Smooth muscle cell (in vitro differentiated cells): ENCODE results near the gene PRORP. TPM values are rescaled to one million over a fixed set of nuclear protein-coding genes. Genes with fewer than 3 reads are reported as not detected.

Experiments
- DNase-seq: peaks from one replicate; lab custom pipeline; 2025; ENCODE audit not compliant: unreplicated experiment; lab: John Stamatoyannopoulos, UW
- H2AFZ ChIP-seq: fragments of 200-600 bp; sonication (generic); 2 replicates; pipeline ENCODE4 v1.6.0; 2016; ENCODE audit warnings: antibody characterized with exemption, low read depth, mild to moderate bottlenecking
- H3F3A ChIP-seq: fragments of 200-600 bp; sonication (generic); 2 replicates; pipeline ENCODE4 v1.6.0; 2017; ENCODE audit warnings: antibody characterized with exemption, low read depth
- H3K27ac ChIP-seq: fragments of 200-600 bp; sonication (generic); 2 replicates; pipeline ENCODE4 v1.5.1; 2016; ENCODE audit warnings: low read depth, mild to moderate bottlenecking
- H3K27me3 ChIP-seq: fragments of 200-600 bp; sonication (generic); 2 replicates; pipeline ENCODE4 v1.6.1; 2016; ENCODE audit warnings: low read depth, mild to moderate bottlenecking
- H3K36me3 ChIP-seq: fragments of 200-600 bp; sonication (generic); 2 replicates; pipeline ENCODE4 v1.5.1; 2016; ENCODE audit warnings: low read depth
- H3K4me1 ChIP-seq: fragments of 200-600 bp; sonication (generic); 2 replicates; pipeline ENCODE4 v1.5.1; 2016; ENCODE audit warnings: low read depth
- H3K4me2 ChIP-seq: fragments of 200-600 bp; sonication (generic); 2 replicates; pipeline ENCODE4 v1.6.0; 2016; ENCODE audit warnings: mild to moderate bottlenecking
- H3K4me3 ChIP-seq: fragments of 200-600 bp; sonication (generic); 2 replicates; pipeline ENCODE4 v1.5.1; 2016; ENCODE audit warnings: mild to moderate bottlenecking
- H3K79me2 ChIP-seq: fragments of 200-600 bp; sonication (generic); 2 replicates; pipeline ENCODE4 v1.6.0; 2016; ENCODE audit warnings: low read depth, mild to moderate bottlenecking
- H3K9ac ChIP-seq: fragments of 200-600 bp; sonication (generic); 2 replicates; pipeline ENCODE4 v1.6.0; 2016; ENCODE audit warnings: low read depth
- H3K9me3 ChIP-seq: fragments of 200-600 bp; sonication (generic); replicated peaks from 2 replicates; pipeline ENCODE4 v1.5.1; 2016; ENCODE audit warnings: low read depth
- H4K20me1 ChIP-seq: fragments of 200-600 bp; sonication (generic); 2 replicates; pipeline ENCODE4 v1.6.0; 2016; ENCODE audit warnings: low read depth
- WGBS: methylation state at CpG from one replicate; pipeline ENCODE4 v1.1.7; 2016; ENCODE audit warnings: low lambda C conversion rate; 5-methylcytosine and 5-hydroxymethylcytosine counted together
- polyA plus RNA-seq: library from polyadenylated mRNA; unstranded; fragments of >200 nt; fragmentation: Nextera tagmentation; extraction: Ambion mirVana; gene quantifications from 2 replicates; pipeline ENCODE4 v1.2.1, GENCODE V29; 2016
- total RNA-seq: library from RNA; depleted of rRNA; stranded (reverse); fragments of >200 nt; gene quantifications from 2 replicates; pipeline ENCODE4 v1.2.3, GENCODE V29; 2014
- TF ChIP-seq, protein P1 (sequence below): fragments of 200-600 bp; sonication (generic); IDR thresholded peaks from 2 replicates; pipeline ENCODE4 v1.5.1; 2017; ENCODE audit warnings: borderline replicate concordance, mild to moderate bottlenecking, antibody characterized with exemption; ENCODE audit not compliant: insufficient read depth, poor library complexity, severe bottlenecking

PRORP gene
- total and polyA plus RNA-seq, 2 experiments from 2014 or later: 17.6 to 29.1 TPM

DNA sequence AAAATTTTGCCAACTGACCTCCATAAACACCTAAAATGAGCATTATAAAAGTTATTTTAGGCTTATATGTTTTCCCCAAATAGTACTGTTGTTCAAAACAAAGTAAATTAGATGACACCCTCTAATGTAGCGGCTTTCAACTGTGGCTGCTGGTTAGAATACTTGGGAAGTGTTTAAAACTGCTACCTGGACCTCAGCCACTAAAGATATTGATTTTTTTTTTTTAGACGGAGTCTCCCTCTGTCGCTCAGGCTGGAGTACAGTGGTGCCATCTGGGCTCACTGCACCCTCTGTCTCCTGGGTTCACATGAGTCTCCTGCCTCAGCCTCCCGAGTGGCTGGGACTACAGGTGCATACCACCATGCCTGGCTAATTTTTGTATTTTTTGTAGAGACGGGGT lies 16.2 kb downstream of the PRORP start:
- no peak overlapping the region for H3K4me3 ChIP-seq
- no peak overlapping the region for H3K4me2 ChIP-seq
- no peaks in the 10 kb centered on the region for H3K9me3 ChIP-seq
- no peaks in the 10 kb centered on the region for H3K27me3 ChIP-seq
- peaks cover under 1% of the 10 kb centered on the region for H3K79me2 ChIP-seq
- no peaks in the 10 kb centered on the region for H3K36me3 ChIP-seq
- WGBS: no CpG with 5 or more reads among the region's 5 CpGs
- no peak overlapping the region for H3K27ac ChIP-seq
- no peak overlapping the region for H2AFZ ChIP-seq
- H3F3A ChIP-seq: no peaks in the 10 kb centered on the region
- TF ChIP-seq, protein P1, sequence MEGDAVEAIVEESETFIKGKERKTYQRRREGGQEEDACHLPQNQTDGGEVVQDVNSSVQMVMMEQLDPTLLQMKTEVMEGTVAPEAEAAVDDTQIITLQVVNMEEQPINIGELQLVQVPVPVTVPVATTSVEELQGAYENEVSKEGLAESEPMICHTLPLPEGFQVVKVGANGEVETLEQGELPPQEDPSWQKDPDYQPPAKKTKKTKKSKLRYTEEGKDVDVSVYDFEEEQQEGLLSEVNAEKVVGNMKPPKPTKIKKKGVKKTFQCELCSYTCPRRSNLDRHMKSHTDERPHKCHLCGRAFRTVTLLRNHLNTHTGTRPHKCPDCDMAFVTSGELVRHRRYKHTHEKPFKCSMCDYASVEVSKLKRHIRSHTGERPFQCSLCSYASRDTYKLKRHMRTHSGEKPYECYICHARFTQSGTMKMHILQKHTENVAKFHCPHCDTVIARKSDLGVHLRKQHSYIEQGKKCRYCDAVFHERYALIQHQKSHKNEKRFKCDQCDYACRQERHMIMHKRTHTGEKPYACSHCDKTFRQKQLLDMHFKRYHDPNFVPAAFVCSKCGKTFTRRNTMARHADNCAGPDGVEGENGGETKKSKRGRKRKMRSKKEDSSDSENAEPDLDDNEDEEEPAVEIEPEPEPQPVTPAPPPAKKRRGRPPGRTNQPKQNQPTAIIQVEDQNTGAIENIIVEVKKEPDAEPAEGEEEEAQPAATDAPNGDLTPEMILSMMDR: no peak
- DNase-seq: no peak
- H4K20me1 ChIP-seq: no peaks in the 10 kb centered on the region
- H3K4me1 ChIP-seq: no peaks in the 10 kb centered on the region
- no peak overlapping the region for H3K9ac ChIP-seq

GRCh38 chr14:35140718-35141581 lies 18.6 kb downstream of the PRORP start:
- TF ChIP-seq, protein P1: no peak
- no peaks in the 10 kb centered on the region for H3K4me1 ChIP-seq
- no peaks in the 10 kb centered on the region for H3K27me3 ChIP-seq
- H3K4me2 ChIP-seq: no peak overlapping the region
- no peak overlapping the region for H2AFZ ChIP-seq
- no peaks in the 10 kb centered on the region for H3K9me3 ChIP-seq
- DNase-seq: no peak
- H3K4me3 ChIP-seq: no peak overlapping the region
- no CpG with 5 or more reads among the region's 2 CpGs for WGBS
- no peaks in the 10 kb centered on the region for H3F3A ChIP-seq
- H3K27ac ChIP-seq: no peak overlapping the region
- H3K79me2 ChIP-seq: no peaks in the 10 kb centered on the region
- no peaks in the 10 kb centered on the region for H3K36me3 ChIP-seq
- H3K9ac ChIP-seq: no peak overlapping the region
- no peaks in the 10 kb centered on the region for H4K20me1 ChIP-seq

GRCh38 chr14:35144029-35144428 lies 21.7 kb downstream of the PRORP start:
- Histone ChIP-seq H3K9me3 (no peaks in the 10 kb centered on the region), H2AFZ (no peak overlapping the region), H3K36me3 (no peaks in the 10 kb centered on the region), H3K27me3 (no peaks in the 10 kb centered on the region), H3K4me3 (no peak overlapping the region), H3K4me2 (no peak overlapping the region), H3K4me1 (no peaks in the 10 kb centered on the region), H3F3A (no peaks in the 10 kb centered on the region), H3K79me2 (no peaks in the 10 kb centered on the region), H4K20me1 (no peaks in the 10 kb centered on the region), H3K27ac (no peak overlapping the region), H3K9ac (no peak overlapping the region)
- TF ChIP-seq, protein P1: no peak
- WGBS: no CpG with 5 or more reads among the region's 1 CpG
- no peak for DNase-seq
